HepG2 (cell line): Measurements from ENCODE around the gene ITK. TPM values are rescaled to one million over a fixed set of nuclear protein-coding genes. Genes with fewer than 3 reads are reported as not detected.

ENCODE experiments used
- ATAC-seq: fragments of 200-7000 bp; cut with Tn5 transposase; 3 replicates; pipeline ENCODE4 v1.9.1; 2020; ENCODE audit warnings: mild to moderate bottlenecking, moderate library complexity
- BruUV-seq: library from RNA; stranded (reverse); fragments of 400-500 nt; replicated peaks from 2 replicates; lab custom pipeline; 2021; lab: Mats Ljungman, UMichigan
- CTCF ChIA-PET: fragments of 300-600 bp; formaldehyde crosslinking; extraction: SDS; loops from one replicate; lab custom pipeline; 2021; ENCODE audit warnings: low total read pairs, inconsistent platforms, low intra/inter-chr PET ratio; lab: Yijun Ruan, JAX
- POLR2A ChIA-PET: fragments of 350-600 bp; sonication (Branson Sonifier 250); formaldehyde crosslinking; loops from one replicate; lab custom pipeline; 2020; ENCODE audit warnings: antibody characterized with exemption, inconsistent platforms; lab: Yijun Ruan, JAX
- DNase-seq: peaks from one replicate; pipeline ENCODE4 v3.0.0-alpha.2; 2015; ENCODE audit warnings: low spot score
- FAIRE-seq: peaks from 3 replicates; lab custom pipeline; 2011; peaks lifted over from hg19 to GRCh38; lab: Jason Lieb, UNC
- H2AFZ ChIP-seq: one replicate; pipeline ENCODE4 v1.6.1; 2011; ENCODE audit warnings: low read length, inconsistent platforms
- H3K27ac ChIP-seq: fragments of 300-600 bp; 3 replicates; pipeline ENCODE4 v1.8.0; 2011; ENCODE audit warnings: mixed run types, mild to moderate bottlenecking, mixed read lengths, low read length, inconsistent platforms; ENCODE audit not compliant: insufficient read depth; ENCODE audit errors: extremely low read length
- H3K27me3 ChIP-seq, 2 experiments: fragments of 200-600 bp in 1 of 2; 2 replicates in 1 of 2; 3 replicates in 1 of 2; pipeline versions ENCODE4 v1.6.0 to v1.8.0; 2011; ENCODE audit warnings: low read length in 2 of 2, mild to moderate bottlenecking in 2 of 2, moderate library complexity in 2 of 2, inconsistent platforms in 1 of 2; ENCODE audit not compliant: insufficient read depth in 2 of 2, control insufficient read depth in 1 of 2
- H3K36me3 ChIP-seq, 2 experiments: fragments of 200-600 bp in 1 of 2; replicated peaks in 1 of 2; 2 replicates in 1 of 2; 3 replicates in 1 of 2; pipeline versions ENCODE4 v1.5.1 to v1.8.0; 2011; ENCODE audit warnings: low read length in 2 of 2, inconsistent platforms in 1 of 2; ENCODE audit not compliant: insufficient read depth in 2 of 2, control insufficient read depth in 1 of 2
- H3K4me1 ChIP-seq: 2 replicates; pipeline ENCODE4 v1.5.1; 2012; ENCODE audit warnings: low read length, inconsistent platforms; ENCODE audit not compliant: insufficient read depth
- H3K4me2 ChIP-seq: 2 replicates; pipeline ENCODE4 v1.6.0; 2011; ENCODE audit warnings: low read depth, low read length, inconsistent platforms
- H3K4me3 ChIP-seq, 3 experiments: fragments of 200-600 bp in 1 of 3; sonication (generic), shearing (Covaris generic) in 1 of 3; replicated peaks in 1 of 3; 2 replicates each; pipeline ENCODE4 v1.5.1; 2011 to 2016; ENCODE audit warnings: low read length in 3 of 3, inconsistent platforms in 2 of 3, low read depth in 2 of 3, mild to moderate bottlenecking in 2 of 3, control low read depth in 1 of 3, mixed read lengths in 1 of 3; ENCODE audit not compliant: insufficient read depth in 1 of 3
- H3K79me2 ChIP-seq: one replicate; pipeline ENCODE4 v1.6.1; 2011; ENCODE audit warnings: low read length, inconsistent platforms; ENCODE audit not compliant: insufficient read depth
- H3K9ac ChIP-seq: 2 replicates; pipeline ENCODE4 v1.6.0; 2011; ENCODE audit warnings: mild to moderate bottlenecking, low read depth, low read length, inconsistent platforms; ENCODE audit not compliant: insufficient read depth
- H3K9me3 ChIP-seq: 2 replicates; pipeline ENCODE4 v1.5.1; 2012; ENCODE audit warnings: mild to moderate bottlenecking, low read length
- H4K20me1 ChIP-seq: 2 replicates; pipeline ENCODE4 v1.6.0; 2011; ENCODE audit warnings: inconsistent platforms, mild to moderate bottlenecking, low read length, moderate library complexity; ENCODE audit not compliant: insufficient read depth
- BCL6 ChIP-seq: IDR thresholded peaks from 2 replicates; pipeline ENCODE4 v1.6.1; 2016; ENCODE audit warnings: missing genetic modification reagents, missing compliant biosample characterization
- HMG20B ChIP-seq: conservative IDR thresholded peaks from 2 replicates; pipeline ENCODE4 v1.6.1; 2016; ENCODE audit warnings: missing genetic modification reagents, missing compliant biosample characterization
- HMGXB4 ChIP-seq, 2 experiments: sonication (generic) in 1 of 2; formaldehyde crosslinking in 1 of 2; IDR thresholded peaks; 2 replicates each; pipeline versions ENCODE4 v1.4.0 to v1.6.1; 2018 to 2020; ENCODE audit warnings: missing genetic modification reagents in 2 of 2, borderline replicate concordance in 1 of 2, low read depth in 1 of 2, mild to moderate bottlenecking in 1 of 2, missing biosample characterization in 1 of 2
- MAFF ChIP-seq: IDR thresholded peaks from 2 replicates; pipeline ENCODE4 v1.6.1; 2011; ENCODE audit warnings: low read depth, low read length, improper control_type of control experiment
- MAFK ChIP-seq, 2 experiments: IDR thresholded peaks in 1 of 2; conservative IDR thresholded peaks in 1 of 2; 2 replicates each; pipeline ENCODE4 v1.6.1; 2011; ENCODE audit warnings: improper control_type of control experiment in 2 of 2, low read length in 2 of 2
- MIER3 ChIP-seq: IDR thresholded peaks from 2 replicates; pipeline ENCODE4 v1.6.1; 2016; ENCODE audit warnings: missing compliant biosample characterization, borderline replicate concordance
- RAD51 ChIP-seq: fragments of 450-650 bp; IDR thresholded peaks from 2 replicates; pipeline ENCODE4 v1.6.1; 2016; ENCODE audit warnings: borderline replicate concordance
- RELA ChIP-seq: sonication (generic); formaldehyde crosslinking; IDR thresholded peaks from 2 replicates; pipeline ENCODE4 v1.4.0; 2020; ENCODE audit warnings: missing genetic modification reagents
- REXO4 ChIP-seq: sonication (generic); formaldehyde crosslinking; IDR thresholded peaks from 2 replicates; pipeline ENCODE4 v1.8.0; 2022; ENCODE audit warnings: missing genetic modification reagents, mild to moderate bottlenecking, borderline replicate concordance
- SP140L ChIP-seq: sonication (generic); formaldehyde crosslinking; IDR thresholded peaks from 2 replicates; pipeline ENCODE4 v1.4.0; 2020; ENCODE audit warnings: missing genetic modification reagents, borderline replicate concordance
- SP2 ChIP-seq: sonication (generic); formaldehyde crosslinking; IDR thresholded peaks from 2 replicates; pipeline ENCODE4 v1.5.1; 2020; ENCODE audit warnings: mild to moderate bottlenecking, missing genetic modification reagents
- TAF15 ChIP-seq: fragments of 200-400 bp; formaldehyde crosslinking; IDR thresholded peaks from one replicate; pipeline ENCODE4 v1.6.1; 2018; ENCODE audit warnings: mild to moderate bottlenecking, low read depth, low read length; ENCODE audit not compliant: poor library complexity, severe bottlenecking
- THYN1 ChIP-seq: sonication (generic); formaldehyde crosslinking; IDR thresholded peaks from 2 replicates; pipeline ENCODE4 v1.8.1; 2023; ENCODE audit warnings: low read depth, mild to moderate bottlenecking, moderate library complexity, missing genetic modification reagents, borderline replicate concordance
- ZNF432 ChIP-seq: sonication (generic); formaldehyde crosslinking; IDR thresholded peaks from 2 replicates; pipeline ENCODE4 v1.5.0; 2020; ENCODE audit warnings: missing genetic modification reagents, mild to moderate bottlenecking, borderline replicate concordance
- ZNF616 ChIP-seq: sonication (generic); formaldehyde crosslinking; IDR thresholded peaks from 2 replicates; pipeline ENCODE4 v1.5.0; 2020; ENCODE audit warnings: low read depth, mild to moderate bottlenecking, missing genetic modification reagents
- WGBS: methylation state at CpG from one replicate; pipeline ENCODE4 v1.1.6; 2017; ENCODE audit warnings: low lambda C conversion rate; 5-methylcytosine and 5-hydroxymethylcytosine counted together
- in situ Hi-C: cut with HindIII; loops from 2 replicates; pipeline ENCODE4 v1.10.0; 2017; ENCODE audit warnings: low pct_unique_long_range_greater_than_20kb; ENCODE audit not compliant: extremely low pct_ligation_motif_present
- intact Hi-C: fragments of 100-400 bp; cut with micrococcal nuclease; formaldehyde crosslinking; loops from one replicate; pipeline ENCODE4 v1.10.0; 2022; ENCODE audit not compliant: unreplicated experiment
- polyA plus RNA-seq, 8 experiments: library from polyadenylated mRNA; depleted of rRNA in 3 of 8; stranded (reverse) in 7 of 8; unstranded in 1 of 8; fragments of >200 nt; fragmentation: Illumina TruSeq in 4 of 8; extraction: Trizol in 4 of 8; gene quantifications; 2 replicates each; pipeline versions ENCODE4 v1.2.1 to v1.2.3, GENCODE V29; 2011 to 2016; ENCODE audit warnings: low read depth in 4 of 8, missing spikeins in 1 of 8, mixed read lengths in 1 of 8; ENCODE audit not compliant: insufficient read depth in 1 of 8
- total RNA-seq, 5 experiments: library from RNA; depleted of rRNA; stranded (reverse); fragments of >200 nt; fragmentation: Illumina TruSeq; extraction: Trizol; gene quantifications; 2 replicates each; pipeline ENCODE4 v1.2.3, GENCODE V29; 2016; ENCODE audit warnings: low read depth in 1 of 5

The ITK gene
- total and polyA plus RNA-seq, 2 of the 13 experiments (the other 11 are each of a cell fraction or from before 2014, with no cell fraction given) = 0.01 TPM; not detected in 1

- no peak for TF ChIP-seq HMG20B (CRISPR knock-in tag)
- TF ChIP-seq BCL6 = no peak
- TF ChIP-seq, all 625 proteins: peak for 0
Measured at GRCh38 chr5:157193699-157194424, 13.2 kb downstream of the ITK start (continued).

GRCh38 chr5:157196045-157196444 lies 15.4 kb downstream of the ITK start:
- in situ Hi-C loops = no loop called here
- peak; percentile 38; the same call in 1 of the 2 replicates for TF ChIP-seq MAFF
- TF ChIP-seq MAFK (conservative IDR thresholded peaks at IDR 0.05 in 1 of 2, IDR thresholded peaks at IDR 0.05 in 1 of 2; ENCODE audit: low read length in 2 of 2) = peak; percentile 30 to 49; a peak in 2 of 4 replicates
- TF ChIP-seq MIER3 = no peak
- FAIRE-seq = no peak

GRCh38 chr5:157197086-157197485 lies 16.4 kb downstream of the ITK start:
- CTCF ChIA-PET = no interaction called here
- TF ChIP-seq REXO4 (CRISPR knock-in tag) (no peak), ZNF616 (CRISPR knock-in tag) (no peak), ZNF432 (CRISPR knock-in tag) (no peak), SP2 (CRISPR knock-in tag) (no peak), THYN1 (CRISPR knock-in tag) (no peak), HMGXB4 (CRISPR knock-in tag; IDR thresholded peaks at IDR 0.05; ENCODE audit: borderline replicate concordance in 1 of 2, low read depth in 1 of 2) (no peak), RAD51 (no peak), TAF15 (no peak), SP140L (no peak), RELA (CRISPR knock-in tag) (no peak)

More at GRCh38 chr5:157196045-157196444, 15.4 kb downstream of the ITK start:
- intact Hi-C loops = no loop called here
- POLR2A ChIA-PET = no interaction called here
- no peak overlapping the region for H3K4me3 ChIP-seq
- H3K9ac ChIP-seq = no peak overlapping the region
- no peaks in the 10 kb centered on the region for H3K36me3 ChIP-seq
- H4K20me1 ChIP-seq = no peaks in the 10 kb centered on the region; the same call in 1 of the 2 replicates
- ATAC-seq (no peak), DNase-seq (no peak)
- peaks cover 0 to 5% of the 10 kb centered on the region in 2 experiments; a peak in 2 of 5 replicates for H3K27me3 ChIP-seq
- no peaks in the 10 kb centered on the region for H3K79me2 ChIP-seq
- H3K4me1 ChIP-seq = no peaks in the 10 kb centered on the region
- H3K4me2 ChIP-seq = no peak overlapping the region
- CTCF ChIA-PET = no interaction called here
- H3K9me3 ChIP-seq = no peaks in the 10 kb centered on the region
- H3K27ac ChIP-seq = no peak overlapping the region
- no TSS peak for BruUV-seq
- no peak overlapping the region for H2AFZ ChIP-seq

More at GRCh38 chr5:157197086-157197485, 16.4 kb downstream of the ITK start:
- no peaks in the 10 kb centered on the region for H3K79me2 ChIP-seq
- no peak for DNase-seq
- no peaks in the 10 kb centered on the region; the same call in 1 of the 2 replicates for H4K20me1 ChIP-seq
- no peaks in the 10 kb centered on the region for H3K36me3 ChIP-seq
- no peak overlapping the region for H3K4me2 ChIP-seq
- no peak for FAIRE-seq
- WGBS = 80% methylated on average over 3 of the region's 3 CpGs
- POLR2A ChIA-PET = no interaction called here
- no TSS peak for BruUV-seq
- intact Hi-C loops = no loop called here
- ATAC-seq = no peak
- H3K27ac ChIP-seq = no peak overlapping the region
- H3K9ac ChIP-seq = no peak overlapping the region
- peaks cover 0 to 5% of the 10 kb centered on the region in 2 experiments; a peak in 2 of 5 replicates for H3K27me3 ChIP-seq
- H3K9me3 ChIP-seq = no peaks in the 10 kb centered on the region
- no peak overlapping the region for H2AFZ ChIP-seq
- no peaks in the 10 kb centered on the region for H3K4me1 ChIP-seq
- no peak overlapping the region for H3K4me3 ChIP-seq
- in situ Hi-C loops = no loop called here
